Sigmoid colon (tissue), 4 donors: ENCODE data around the gene ZMPSTE24.

ENCODE experiments used
- CTCF ChIP-seq, 4 experiments: fragments of 450-650 bp in 3 of 4; fragments of 200-600 bp in 1 of 4; IDR thresholded peaks; one replicate each; pipeline ENCODE4 v1.5.1; 2016 to 2019; ENCODE audit warnings: antibody characterized with exemption in 4 of 4, mild to moderate bottlenecking in 3 of 4, moderate library complexity in 2 of 4
- POLR2A ChIP-seq, 2 donors: fragments of 450-650 bp; IDR thresholded peaks; one replicate each; pipeline ENCODE4 v1.6.1; 2016; ENCODE audit warnings: antibody characterized with exemption in 2 of 2, mild to moderate bottlenecking in 2 of 2, moderate library complexity in 2 of 2
- POLR2AphosphoS5 ChIP-seq, 4 donors: sonication (generic); formaldehyde crosslinking; IDR thresholded peaks; one replicate each; pipeline ENCODE4 v1.6.1; 2017; ENCODE audit warnings: antibody characterized with exemption in 4 of 4

- TF ChIP-seq CTCF (IDR thresholded peaks at IDR 0.05) (no peak), POLR2A (IDR thresholded peaks at IDR 0.05) (no peak), POLR2AphosphoS5 (IDR thresholded peaks at IDR 0.05) (no peak)
These were observed 13.8 kb upstream of the ZMPSTE24 start for GRCh38 chr1:40244138-40244744.
